K562 (cell line): ENCODE measurements around the gene ROBO1. TPM values are rescaled to one million over a fixed set of nuclear protein-coding genes. Genes with fewer than 3 reads are reported as not detected.

Experiments used
- ATAC-seq: fragments of 200-7000 bp; cut with Tn5 transposase; 3 replicates; pipeline ENCODE4 v1.9.1; 2020; ENCODE audit warnings: moderate library complexity
- BruUV-seq: library from RNA; stranded (reverse); fragments of 400-500 nt; replicated peaks from 2 replicates; lab custom pipeline; 2021; lab: Mats Ljungman, UMichigan
- CTCF ChIA-PET: fragments of 300-600 bp; formaldehyde crosslinking; extraction: SDS; loops from one replicate; lab custom pipeline; 2021; ENCODE audit warnings: low intra/inter-chr PET ratio; lab: Yijun Ruan, JAX
- POLR2A ChIA-PET: fragments of 300-600, 350-650 bp; sonication (Branson Sonifier 250); formaldehyde crosslinking; extraction: SDS; loops from one replicate; lab custom pipeline; 2021; ENCODE audit warnings: antibody characterized with exemption, inconsistent platforms; lab: Yijun Ruan, JAX
- DNase-seq, 4 experiments: peaks; one replicate each; pipeline versions ENCODE4 v3.0.0 to v3.0.0-alpha.2; 2011 to 2018; ENCODE audit warnings: low spot score in 3 of 4, mixed read lengths in 3 of 4; ENCODE audit errors: extremely low read depth in 1 of 4
- FAIRE-seq: peaks from 2 replicates; lab custom pipeline; 2011; peaks lifted over from hg19 to GRCh38; lab: Jason Lieb, UNC
- H2AFZ ChIP-seq: 2 replicates; pipeline ENCODE4 v1.6.0; 2011; ENCODE audit warnings: low read depth, low read length, control low read depth, inconsistent platforms
- H3K27ac ChIP-seq: fragments of 200-600 bp; 3 replicates; pipeline ENCODE4 v1.8.0; 2011; ENCODE audit warnings: low read depth, mild to moderate bottlenecking, control low read depth, inconsistent platforms, low read length, moderate library complexity, mixed read lengths; ENCODE audit errors: extremely low read depth
- H3K27me3 ChIP-seq, 2 experiments: fragments of 300-600 bp in 1 of 2; 2 replicates in 1 of 2; 3 replicates in 1 of 2; pipeline versions ENCODE4 v1.6.0 to v1.8.0; 2011; ENCODE audit warnings: inconsistent platforms in 2 of 2, low read length in 2 of 2, mild to moderate bottlenecking in 1 of 2, mixed read lengths in 1 of 2, moderate library complexity in 1 of 2; ENCODE audit not compliant: control insufficient read depth in 2 of 2, insufficient read depth in 2 of 2
- H3K36me3 ChIP-seq: fragments of 300-600 bp; 3 replicates; pipeline ENCODE4 v1.8.0; 2011; ENCODE audit warnings: mild to moderate bottlenecking, low read length, inconsistent platforms; ENCODE audit not compliant: control insufficient read depth, insufficient read depth
- H3K4me1 ChIP-seq, 2 experiments: fragments of 200-600 bp in 1 of 2; replicated peaks in 1 of 2; 2 replicates in 1 of 2; 3 replicates in 1 of 2; pipeline versions ENCODE4 v1.5.1 to v1.8.0; 2011; ENCODE audit warnings: inconsistent platforms in 2 of 2, low read length in 2 of 2, mild to moderate bottlenecking in 1 of 2, mixed read lengths in 1 of 2, moderate library complexity in 1 of 2; ENCODE audit not compliant: control insufficient read depth in 2 of 2, insufficient read depth in 2 of 2
- H3K4me2 ChIP-seq: 2 replicates; pipeline ENCODE4 v1.6.1; 2011; ENCODE audit warnings: low read length, control low read depth, inconsistent platforms, mixed read lengths; ENCODE audit not compliant: insufficient read depth
- H3K4me3 ChIP-seq: fragments of 200-600 bp; sonication (generic), shearing (Covaris generic); 2 replicates; pipeline ENCODE4 v1.5.1; 2016; ENCODE audit warnings: control low read depth, inconsistent platforms
- H3K79me2 ChIP-seq: fragments of 200-600 bp; 3 replicates; pipeline ENCODE4 v1.8.0; 2011; ENCODE audit warnings: low read length, inconsistent platforms; ENCODE audit not compliant: control insufficient read depth, insufficient read depth
- H3K9ac ChIP-seq, 2 experiments: 2 replicates each; pipeline versions ENCODE4 v1.6.0 to v1.6.1; 2011; ENCODE audit warnings: low read depth in 2 of 2, low read length in 2 of 2, control low read depth in 1 of 2, inconsistent platforms in 1 of 2, mild to moderate bottlenecking in 1 of 2, mixed read lengths in 1 of 2; ENCODE audit not compliant: insufficient read depth in 1 of 2
- H3K9me1 ChIP-seq: one replicate; pipeline ENCODE4 v1.6.0; 2011; ENCODE audit warnings: inconsistent platforms, mild to moderate bottlenecking, low read length, moderate library complexity; ENCODE audit not compliant: control insufficient read depth, insufficient read depth
- H3K9me3 ChIP-seq: replicated peaks from 2 replicates; pipeline ENCODE4 v1.5.1; 2011; ENCODE audit warnings: low read depth, low read length, inconsistent platforms; ENCODE audit not compliant: control insufficient read depth, insufficient read depth
- H4K20me1 ChIP-seq: replicated peaks from 2 replicates; pipeline ENCODE4 v1.6.1; 2011; ENCODE audit warnings: low read length, inconsistent platforms, mixed read lengths; ENCODE audit not compliant: control insufficient read depth, insufficient read depth
- CEBPG ChIP-seq, 3 experiments: fragments of 200-800 bp in 1 of 3; sonication (Bioruptor generic) in 1 of 3; sonication (generic) in 1 of 3; formaldehyde crosslinking in 1 of 3; IDR thresholded peaks in 2 of 3; conservative IDR thresholded peaks in 1 of 3; 2 replicates each; pipeline versions ENCODE4 v1.6.1 to v1.8.0; 2016 to 2022; ENCODE audit warnings: missing compliant biosample characterization in 2 of 3, missing genetic modification characterization in 2 of 3, mild to moderate bottlenecking in 1 of 3, missing genetic modification reagents in 1 of 3
- FOS ChIP-seq: IDR thresholded peaks from 3 replicates; pipeline ENCODE4 v1.6.1; 2011; ENCODE audit not compliant: insufficient read length; ENCODE audit errors: extremely low read depth
- KLF13 ChIP-seq: fragments of 450-650 bp; IDR thresholded peaks from 2 replicates; pipeline ENCODE4 v1.6.1; 2016; ENCODE audit warnings: missing genetic modification characterization, low read depth, mild to moderate bottlenecking, missing compliant biosample characterization, moderate library complexity, borderline replicate concordance
- NCOA1 ChIP-seq: fragments of 450-650 bp; IDR thresholded peaks from 2 replicates; pipeline ENCODE4 v1.6.1; 2016; ENCODE audit warnings: low read depth
- NONO ChIP-seq, 2 experiments: fragments of 200-400 bp in 1 of 2; fragments of 450-650 bp in 1 of 2; formaldehyde crosslinking in 1 of 2; IDR thresholded peaks; 2 replicates each; pipeline ENCODE4 v1.6.1; 2017; ENCODE audit warnings: low read depth in 2 of 2, mild to moderate bottlenecking in 2 of 2, moderate library complexity in 2 of 2, low read length in 1 of 2
- RNF2 ChIP-seq: sonication (generic); IDR thresholded peaks from 2 replicates; pipeline ENCODE4 v1.6.1; 2016
- TAL1 ChIP-seq: fragments of 450-650 bp; IDR thresholded peaks from 2 replicates; pipeline ENCODE4 v1.6.1; 2016; ENCODE audit warnings: mild to moderate bottlenecking
- ZBTB8A ChIP-seq: fragments of 450-650 bp; IDR thresholded peaks from 2 replicates; pipeline ENCODE4 v1.6.1; 2018; ENCODE audit warnings: mild to moderate bottlenecking, moderate library complexity; ENCODE audit not compliant: partially characterized antibody
- ZNF668 ChIP-seq: fragments of 250-450 bp; sonication (Bioruptor Pico); IDR thresholded peaks from 2 replicates; pipeline ENCODE4 v1.8.0; 2022; ENCODE audit warnings: mild to moderate bottlenecking, inconsistent platforms
- ZZZ3 ChIP-seq: fragments of 450-650 bp; IDR thresholded peaks from 2 replicates; pipeline ENCODE4 v1.6.1; 2016; ENCODE audit warnings: antibody characterized with exemption, mild to moderate bottlenecking, moderate library complexity
- WGBS: fragments of 100-300 bp; shearing (Covaris generic); methylation state at CpG from one replicate; pipeline ENCODE4 v1.1.6; 2016; ENCODE audit warnings: low coverage, mixed read lengths; ENCODE audit not compliant: insufficient coverage; ENCODE audit errors: missing lambda C conversion rate; 5-methylcytosine and 5-hydroxymethylcytosine counted together
- in situ Hi-C: fragments of 300-500 bp; cut with MboI; formaldehyde crosslinking; loops from 4 replicates; pipeline ENCODE4 v1.15.0; 2018; ENCODE audit warnings: inconsistent platforms, mixed read lengths
- intact Hi-C: fragments of 100-400 bp; cut with micrococcal nuclease; formaldehyde crosslinking; loops from 2 replicates; pipeline ENCODE4 v1.14.2; 2022
- polyA plus RNA-seq, 8 experiments: library from polyadenylated mRNA; depleted of rRNA in 4 of 8; stranded (reverse) in 5 of 8; unstranded in 3 of 8; fragments of >200 nt; fragmentation: Nextera tagmentation in 2 of 8; fragmentation: Illumina TruSeq in 1 of 8; extraction: Ambion mirVana in 2 of 8; extraction: Trizol in 1 of 8; gene quantifications; 2 replicates each; pipeline versions ENCODE4 v1.2.1 to v1.2.3, GENCODE V29; 2011 to 2014; ENCODE audit warnings: inconsistent platforms in 1 of 8, missing spikeins in 1 of 8
- total RNA-seq, 7 experiments: library from RNA; depleted of rRNA in 6 of 7; stranded (reverse); fragments of >200 nt in 6 of 7; fragmentation: Illumina TruSeq in 2 of 7; extraction: Trizol in 2 of 7; gene quantifications; 2 replicates each; pipeline versions ENCODE4 v1.2.1 to v1.2.3, GENCODE V29; 2011 to 2021; ENCODE audit warnings: low replicate concordance in 1 of 7
- TF ChIP-seq, protein P1 (sequence below): fragments of 250-450 bp; sonication (Bioruptor Pico); IDR thresholded peaks from 2 replicates; pipeline ENCODE4 v1.4.0; 2020
- TF ChIP-seq, protein P2 (sequence below): sonication (generic); formaldehyde crosslinking; IDR thresholded peaks from 2 replicates; pipeline ENCODE4 v1.8.1; 2023; ENCODE audit warnings: mild to moderate bottlenecking, missing genetic modification reagents

ROBO1 gene
- total and polyA plus RNA-seq, 9 of the 15 experiments (the other 6 are each of a cell fraction or from before 2014, with no cell fraction given) = 0.01 to 0.53 (median 0.17) TPM; not detected in 5

DNA sequence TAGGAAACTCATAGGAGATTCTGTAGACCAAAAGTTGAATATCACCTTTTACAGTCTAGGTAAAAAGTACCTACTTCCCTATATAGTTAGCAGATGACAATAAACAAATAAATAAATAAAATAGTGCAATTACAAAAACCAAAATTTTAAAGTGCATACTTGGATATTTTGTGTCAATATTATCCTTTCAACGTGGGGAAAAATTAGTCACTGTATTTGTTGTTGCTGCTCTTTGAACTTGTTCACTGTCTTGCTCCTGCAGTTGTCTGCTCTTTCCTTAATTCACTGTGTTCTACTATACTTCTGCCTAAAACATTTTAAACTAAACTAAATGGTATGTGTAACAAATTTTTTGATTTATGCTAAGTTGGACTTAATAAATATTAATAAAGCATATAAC is 889.0 kb downstream of the ROBO1 start (continued):
- TF ChIP-seq, protein P1, sequence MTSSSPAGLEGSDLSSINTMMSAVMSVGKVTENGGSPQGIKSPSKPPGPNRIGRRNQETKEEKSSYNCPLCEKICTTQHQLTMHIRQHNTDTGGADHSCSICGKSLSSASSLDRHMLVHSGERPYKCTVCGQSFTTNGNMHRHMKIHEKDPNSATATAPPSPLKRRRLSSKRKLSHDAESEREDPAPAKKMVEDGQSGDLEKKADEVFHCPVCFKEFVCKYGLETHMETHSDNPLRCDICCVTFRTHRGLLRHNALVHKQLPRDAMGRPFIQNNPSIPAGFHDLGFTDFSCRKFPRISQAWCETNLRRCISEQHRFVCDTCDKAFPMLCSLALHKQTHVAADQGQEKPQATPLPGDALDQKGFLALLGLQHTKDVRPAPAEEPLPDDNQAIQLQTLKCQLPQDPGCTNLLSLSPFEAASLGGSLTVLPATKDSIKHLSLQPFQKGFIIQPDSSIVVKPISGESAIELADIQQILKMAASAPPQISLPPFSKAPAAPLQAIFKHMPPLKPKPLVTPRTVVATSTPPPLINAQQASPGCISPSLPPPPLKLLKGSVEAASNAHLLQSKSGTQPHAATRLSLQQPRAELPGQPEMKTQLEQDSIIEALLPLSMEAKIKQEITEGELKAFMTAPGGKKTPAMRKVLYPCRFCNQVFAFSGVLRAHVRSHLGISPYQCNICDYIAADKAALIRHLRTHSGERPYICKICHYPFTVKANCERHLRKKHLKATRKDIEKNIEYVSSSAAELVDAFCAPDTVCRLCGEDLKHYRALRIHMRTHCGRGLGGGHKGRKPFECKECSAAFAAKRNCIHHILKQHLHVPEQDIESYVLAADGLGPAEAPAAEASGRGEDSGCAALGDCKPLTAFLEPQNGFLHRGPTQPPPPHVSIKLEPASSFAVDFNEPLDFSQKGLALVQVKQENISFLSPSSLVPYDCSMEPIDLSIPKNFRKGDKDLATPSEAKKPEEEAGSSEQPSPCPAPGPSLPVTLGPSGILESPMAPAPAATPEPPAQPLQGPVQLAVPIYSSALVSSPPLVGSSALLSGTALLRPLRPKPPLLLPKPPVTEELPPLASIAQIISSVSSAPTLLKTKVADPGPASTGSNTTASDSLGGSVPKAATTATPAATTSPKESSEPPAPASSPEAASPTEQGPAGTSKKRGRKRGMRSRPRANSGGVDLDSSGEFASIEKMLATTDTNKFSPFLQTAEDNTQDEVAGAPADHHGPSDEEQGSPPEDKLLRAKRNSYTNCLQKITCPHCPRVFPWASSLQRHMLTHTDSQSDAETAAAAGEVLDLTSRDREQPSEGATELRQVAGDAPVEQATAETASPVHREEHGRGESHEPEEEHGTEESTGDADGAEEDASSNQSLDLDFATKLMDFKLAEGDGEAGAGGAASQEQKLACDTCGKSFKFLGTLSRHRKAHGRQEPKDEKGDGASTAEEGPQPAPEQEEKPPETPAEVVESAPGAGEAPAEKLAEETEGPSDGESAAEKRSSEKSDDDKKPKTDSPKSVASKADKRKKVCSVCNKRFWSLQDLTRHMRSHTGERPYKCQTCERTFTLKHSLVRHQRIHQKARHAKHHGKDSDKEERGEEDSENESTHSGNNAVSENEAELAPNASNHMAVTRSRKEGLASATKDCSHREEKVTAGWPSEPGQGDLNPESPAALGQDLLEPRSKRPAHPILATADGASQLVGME (CRISPR knock-in tag) = no peak
- TF ChIP-seq ZBTB8A (no peak), CEBPG (CRISPR knock-in tag; IDR thresholded peaks at IDR 0.05) (no peak), CEBPG (tag; conservative IDR thresholded peaks at IDR 0.05 in 1 of 2, IDR thresholded peaks at IDR 0.05 in 1 of 2) (no peak), TAL1 (no peak)

DNA sequence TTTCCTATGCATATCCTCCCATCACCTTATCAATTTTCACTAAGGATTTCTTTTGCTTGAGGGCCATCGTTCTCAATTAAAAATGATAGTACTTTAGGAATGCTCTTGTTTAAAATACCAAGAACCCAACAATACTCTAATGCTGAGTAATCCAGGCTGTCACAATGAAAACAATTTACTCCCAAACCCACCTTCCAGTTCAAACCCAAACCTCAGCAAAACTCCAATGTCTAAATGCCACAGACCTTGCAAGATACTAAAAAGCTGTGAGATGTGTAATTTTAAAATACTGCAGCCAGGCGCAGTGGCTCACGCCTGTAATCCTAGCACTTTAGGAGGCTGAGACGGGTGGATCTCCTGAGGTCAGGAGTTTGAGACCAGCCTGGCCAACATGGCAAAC is 889.8 kb downstream of the ROBO1 start:
- ATAC-seq (no peak), DNase-seq (no peak), FAIRE-seq (no peak)
- Histone ChIP-seq H3K9me1 (no peaks in the 10 kb centered on the region), H3K4me2 (no peak overlapping the region), H4K20me1 (no peaks in the 10 kb centered on the region), H3K36me3 (no peaks in the 10 kb centered on the region), H3K9me3 (no peaks in the 10 kb centered on the region), H3K79me2 (no peaks in the 10 kb centered on the region), H3K4me3 (no peak overlapping the region), H3K27me3 (no peaks in the 10 kb centered on the region), H3K9ac (no peak overlapping the region), H2AFZ (no peak overlapping the region), H3K27ac (no peak overlapping the region), H3K4me1 (no peaks in the 10 kb centered on the region)
- WGBS = 4% methylated on average over 4 of the region's 4 CpGs
- in situ Hi-C loops (no loop called here), intact Hi-C loops (no loop called here)
- ChIA-PET CTCF (no interaction called here), POLR2A (no interaction called here)
- no TSS peak for BruUV-seq
- TF ChIP-seq FOS = no peak
- no peak for TF ChIP-seq NCOA1
- no peak for TF ChIP-seq NONO (IDR thresholded peaks at IDR 0.05; ENCODE audit: low read depth in 2 of 2, low read length in 1 of 2)
- no peak for TF ChIP-seq ZNF668 (CRISPR knock-in tag)
- TF ChIP-seq, protein P2, sequence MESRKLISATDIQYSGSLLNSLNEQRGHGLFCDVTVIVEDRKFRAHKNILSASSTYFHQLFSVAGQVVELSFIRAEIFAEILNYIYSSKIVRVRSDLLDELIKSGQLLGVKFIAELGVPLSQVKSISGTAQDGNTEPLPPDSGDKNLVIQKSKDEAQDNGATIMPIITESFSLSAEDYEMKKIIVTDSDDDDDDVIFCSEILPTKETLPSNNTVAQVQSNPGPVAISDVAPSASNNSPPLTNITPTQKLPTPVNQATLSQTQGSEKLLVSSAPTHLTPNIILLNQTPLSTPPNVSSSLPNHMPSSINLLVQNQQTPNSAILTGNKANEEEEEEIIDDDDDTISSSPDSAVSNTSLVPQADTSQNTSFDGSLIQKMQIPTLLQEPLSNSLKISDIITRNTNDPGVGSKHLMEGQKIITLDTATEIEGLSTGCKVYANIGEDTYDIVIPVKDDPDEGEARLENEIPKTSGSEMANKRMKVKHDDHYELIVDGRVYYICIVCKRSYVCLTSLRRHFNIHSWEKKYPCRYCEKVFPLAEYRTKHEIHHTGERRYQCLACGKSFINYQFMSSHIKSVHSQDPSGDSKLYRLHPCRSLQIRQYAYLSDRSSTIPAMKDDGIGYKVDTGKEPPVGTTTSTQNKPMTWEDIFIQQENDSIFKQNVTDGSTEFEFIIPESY (CRISPR knock-in tag) = no peak
- TF ChIP-seq RNF2 = no peak
- no peak for TF ChIP-seq KLF13 (tag)
- no peak for TF ChIP-seq ZZZ3
